GM19463 (cell line): ENCODE results near the gene CCDC18.
"Not testable (repeated sequence)": the region's sequence is repeated elsewhere in the genome, so short reads cannot be mapped to it uniquely, and the experiment has no call there.

ENCODE experiments used
- ATAC-seq: cut with Tn5 transposase; IDR thresholded peaks from one replicate; pipeline ENCODE4 v1.9.1; 2021; ENCODE audit warnings: mild to moderate bottlenecking, moderate library complexity; ENCODE audit not compliant: unreplicated experiment

Gene CCDC18

GRCh38 chr1:93174638-93175037 lies 5.9 kb upstream of the CCDC18 start:
- ATAC-seq: not testable (repeated sequence)

DNA sequence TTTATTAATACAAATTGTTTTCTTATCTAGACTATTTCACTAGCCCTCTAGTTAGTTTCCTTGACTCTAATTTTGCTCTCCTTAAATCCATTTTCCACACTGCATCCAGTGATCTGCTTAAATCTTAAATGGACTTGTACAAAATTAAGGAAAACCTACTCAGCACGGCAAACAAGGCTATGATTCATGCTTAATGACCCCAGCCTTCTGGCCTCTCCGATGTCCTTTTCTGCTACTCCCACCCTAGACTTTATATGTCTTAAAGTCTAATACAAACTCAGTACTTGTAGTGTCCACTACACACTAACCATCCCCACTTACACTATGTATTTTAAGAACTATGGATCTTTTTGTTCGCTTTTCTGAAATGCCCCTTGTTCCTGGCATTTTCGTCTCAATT lies 2.5 kb upstream of the CCDC18 start:
- ATAC-seq: no peak

DNA sequence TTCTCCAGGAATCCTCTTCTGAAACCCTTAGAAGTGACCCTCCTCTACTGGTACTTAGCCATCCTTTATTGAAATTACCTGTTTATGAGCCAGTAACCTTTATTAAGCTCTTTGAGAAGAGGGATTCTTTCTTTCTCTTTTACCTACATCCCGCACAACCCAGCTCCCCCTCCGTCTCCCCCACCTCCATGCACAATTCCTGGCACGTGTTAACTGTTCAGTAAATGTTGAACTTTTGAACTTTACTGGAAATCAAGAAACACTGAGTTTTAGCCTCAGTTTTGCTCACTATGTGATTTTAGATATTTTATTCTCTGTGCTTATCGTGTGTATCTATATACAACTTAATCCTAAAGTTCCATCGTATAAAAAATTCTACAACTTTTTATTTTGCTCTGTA lies 2.1 kb upstream of the CCDC18 start:
- no peak for ATAC-seq

DNA sequence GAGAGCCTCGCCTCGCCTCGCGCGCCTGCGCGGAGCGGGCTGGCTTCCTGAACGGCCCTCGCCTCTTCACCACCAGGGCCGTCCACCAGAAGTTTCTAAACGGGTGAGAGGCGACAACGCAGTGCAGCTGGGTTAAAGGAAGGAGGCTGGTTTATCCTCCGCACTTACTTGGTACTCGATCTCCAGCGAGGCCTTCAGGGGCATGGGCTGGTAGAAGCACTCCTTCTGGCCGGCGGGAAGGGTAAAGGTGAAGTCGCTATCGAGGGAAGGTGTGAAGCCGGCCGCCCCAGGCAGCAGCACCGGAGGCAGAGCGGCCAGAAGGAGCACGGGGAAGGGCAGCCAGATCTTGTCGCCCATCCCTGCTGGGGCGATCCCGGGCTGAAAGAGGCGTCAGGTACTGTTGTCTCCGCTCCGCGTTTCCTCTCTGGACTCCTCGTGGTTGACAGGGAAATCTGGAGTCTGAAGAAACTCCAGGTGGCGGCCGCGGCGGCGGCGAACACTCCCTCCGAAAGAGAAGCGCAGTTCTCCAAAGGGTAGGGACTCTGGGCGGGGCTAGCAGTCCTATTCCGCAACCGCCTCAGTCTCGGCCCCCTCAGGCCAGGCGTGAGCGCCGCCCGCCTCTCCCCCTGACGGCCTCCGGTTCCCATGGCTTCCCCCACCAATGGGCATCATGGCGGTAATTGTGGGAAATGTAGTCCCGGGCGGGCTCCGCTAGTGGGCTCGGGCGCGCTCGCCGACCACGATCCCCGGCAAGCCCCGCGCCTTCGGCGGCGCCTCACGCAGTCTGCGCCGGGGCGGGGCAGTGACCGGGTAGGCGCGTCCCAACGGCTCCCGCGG lies 420 bp upstream of the CCDC18 start, which contains the start of gene TMED5:
Gene TMED5, minus strand, starts transcription at position 528 of the 837 bp plus-strand sequence. Its CDS starts 171 bp downstream, at position 357.
- peak; percentile 86 for ATAC-seq

DNA sequence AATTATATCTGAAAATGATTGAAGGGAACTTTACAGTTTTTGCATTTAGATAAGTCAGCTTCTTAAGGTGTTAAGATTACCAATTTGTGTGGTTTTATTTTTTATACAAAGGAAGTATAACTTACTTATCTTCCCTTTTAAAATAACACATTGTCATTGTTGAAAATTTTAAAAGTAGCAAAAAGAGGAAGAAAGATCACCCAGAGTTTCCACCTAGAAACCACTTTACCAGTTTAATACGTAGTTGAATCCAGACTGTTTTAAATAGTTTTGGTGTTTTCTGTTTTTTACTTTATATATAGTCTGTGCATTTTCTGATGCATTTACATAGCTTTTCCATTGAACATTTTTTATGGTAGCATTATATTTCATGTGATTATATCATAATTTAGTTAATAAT lies 6.1 kb downstream of the CCDC18 start:
- ATAC-seq: no peak

GRCh38 chr1:93190432-93190831 lies 9.9 kb downstream of the CCDC18 start:
- no peak for ATAC-seq

GRCh38 chr1:93194231-93194990 lies 13.9 kb downstream of the CCDC18 start:
- ATAC-seq: no peak

DNA sequence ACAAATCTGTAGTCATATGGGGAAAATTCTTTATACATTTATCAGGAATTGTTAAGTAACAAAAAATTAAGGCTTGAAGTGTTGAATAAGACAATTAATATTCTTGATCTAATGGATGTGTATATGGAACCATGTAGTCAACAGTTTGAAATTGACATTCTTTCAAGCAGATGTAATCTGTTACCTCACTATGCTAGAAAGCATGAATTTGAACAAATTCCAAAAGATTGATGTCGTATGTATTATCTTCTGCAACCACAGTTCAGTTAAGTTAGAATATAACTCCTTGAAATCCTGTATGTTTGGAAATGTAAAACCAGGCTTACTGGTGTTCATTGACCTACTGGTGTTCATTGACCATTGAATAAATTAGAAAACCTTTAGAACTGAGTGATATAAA lies 16.1 kb downstream of the CCDC18 start:
- ATAC-seq: no peak

DNA sequence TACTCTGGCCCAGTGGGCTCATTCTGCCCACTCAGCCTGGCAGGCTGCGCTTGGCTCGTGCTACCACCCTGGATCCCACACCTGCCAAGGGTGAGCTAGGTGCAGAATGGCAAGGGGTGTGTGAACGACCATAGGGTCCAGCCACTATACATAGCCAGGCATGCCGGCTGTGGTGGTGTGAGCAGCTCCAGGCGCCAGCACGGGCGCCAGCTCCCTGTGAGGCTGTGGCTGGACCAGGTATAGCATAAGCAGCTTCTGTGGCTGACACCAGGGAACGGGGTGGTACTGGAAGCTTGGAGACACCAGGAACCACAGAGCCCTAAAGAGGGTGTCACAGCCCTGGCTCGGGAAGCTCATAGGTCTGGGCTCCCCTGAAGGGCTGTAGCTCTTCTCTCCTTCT lies 18.6 kb downstream of the CCDC18 start:
- ATAC-seq: no peak

DNA sequence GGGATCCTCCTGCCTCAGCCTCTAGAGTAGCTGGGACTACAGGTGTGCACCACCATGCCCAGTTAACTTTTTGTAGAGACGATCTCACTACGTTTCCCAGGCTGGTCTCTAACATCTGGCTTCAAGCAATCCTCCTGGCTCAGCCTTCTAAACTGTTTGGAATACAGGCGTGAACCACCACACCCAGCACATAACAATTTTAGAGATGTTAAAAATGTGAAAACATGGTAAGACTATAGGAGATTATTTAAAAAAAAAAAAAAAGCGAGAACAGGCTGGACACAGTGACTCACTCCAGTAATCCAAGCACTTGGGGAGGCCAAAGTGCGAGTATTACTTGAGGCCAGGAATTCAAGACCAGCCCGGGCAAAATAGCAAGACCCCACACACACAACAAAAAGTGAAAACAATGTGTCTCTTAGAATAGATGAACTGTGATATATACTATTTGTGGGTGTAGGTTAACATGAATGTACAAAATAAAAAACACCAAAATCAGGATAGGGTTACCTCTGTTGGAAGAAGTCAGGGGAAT lies 19.6 kb downstream of the CCDC18 start:
- no peak for ATAC-seq

DNA sequence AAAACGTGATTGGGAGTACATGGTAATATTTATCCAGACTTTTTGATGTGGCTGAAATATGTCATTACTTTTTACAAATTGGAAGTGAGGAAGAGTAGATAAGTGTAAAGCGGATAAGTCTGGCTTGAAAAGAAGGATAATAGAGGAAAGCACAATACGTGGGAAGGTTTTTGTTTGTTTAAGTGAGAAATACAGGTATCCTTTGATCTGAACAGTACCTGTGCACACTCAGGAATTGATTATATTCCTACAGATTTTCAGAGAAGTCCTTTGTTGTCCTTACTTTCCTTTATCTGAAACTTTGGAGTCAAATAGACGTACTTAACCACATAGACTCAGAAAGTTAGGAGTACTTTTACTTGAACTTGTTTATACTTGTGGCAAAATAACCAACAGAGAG lies 20.2 kb downstream of the CCDC18 start:
- no peak for ATAC-seq

GRCh38 chr1:93205892-93206566 lies 25.5 kb downstream of the CCDC18 start:
- no peak for ATAC-seq

- no peak for ATAC-seq
Measured at GRCh38 chr1:93206567-93206954, 26.0 kb downstream of the CCDC18 start.

DNA sequence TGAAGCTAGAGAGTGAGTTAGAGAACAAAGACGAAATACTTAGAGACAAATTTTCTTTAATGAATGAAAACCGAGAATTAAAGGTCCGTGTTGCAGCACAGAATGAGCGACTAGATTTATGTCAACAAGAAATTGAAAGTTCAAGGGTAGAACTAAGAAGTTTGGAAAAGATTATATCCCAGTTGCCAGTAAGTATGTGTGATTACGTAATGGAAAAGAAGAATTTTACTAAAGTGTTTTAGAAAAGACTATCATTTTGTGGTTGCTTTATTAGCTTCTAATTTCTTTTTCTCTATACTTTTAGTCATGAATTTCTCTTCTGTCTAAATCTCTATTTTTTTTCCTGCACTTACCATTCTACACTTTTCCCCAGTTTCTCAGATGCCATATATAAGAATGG lies 26.7 kb downstream of the CCDC18 start:
- no peak for ATAC-seq

DNA sequence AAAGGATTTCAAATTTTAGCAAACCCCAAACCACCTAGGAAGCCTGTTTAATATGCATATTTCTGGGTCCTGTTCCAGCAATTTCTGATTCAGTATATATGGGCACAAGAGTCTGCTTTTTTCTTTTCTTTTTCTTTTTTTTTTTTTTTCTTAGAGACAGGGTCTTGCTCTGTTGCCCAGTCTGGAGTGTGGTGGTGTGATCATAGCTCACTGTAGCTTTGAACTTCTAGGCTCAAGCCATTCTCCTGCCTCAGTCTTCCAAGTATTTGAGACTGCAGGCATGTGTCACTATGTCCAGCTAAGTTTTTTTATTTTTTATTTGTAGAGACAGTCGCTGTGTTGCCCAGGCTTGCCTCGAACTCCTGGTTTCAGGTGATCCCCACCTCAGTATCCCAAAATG lies 34.8 kb downstream of the CCDC18 start:
- no peak for ATAC-seq

GRCh38 chr1:93219443-93219842 lies 38.9 kb downstream of the CCDC18 start:
- peak; percentile 83 for ATAC-seq

GRCh38 chr1:93220716-93221115 lies 40.2 kb downstream of the CCDC18 start:
- not testable (repeated sequence) for ATAC-seq

DNA sequence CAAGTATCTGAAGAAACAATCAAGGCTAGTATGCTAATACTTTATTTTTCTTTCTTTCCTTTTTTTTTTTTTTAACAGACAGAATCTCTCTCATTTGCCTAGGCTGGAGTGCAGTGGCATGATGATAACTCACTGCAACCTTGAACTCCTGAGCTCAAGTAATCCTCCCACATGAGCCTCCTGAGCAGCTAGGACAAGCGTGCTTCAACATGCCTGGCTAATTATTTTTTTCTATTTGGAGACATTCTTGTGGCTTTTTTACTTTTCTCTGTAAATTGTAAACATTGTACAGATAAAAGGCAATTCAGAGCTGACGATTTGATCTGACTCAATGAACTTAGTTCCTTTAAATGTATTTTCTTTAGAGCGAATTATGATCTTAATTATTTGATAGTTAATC lies 41.4 kb downstream of the CCDC18 start:
- no peak for ATAC-seq

DNA sequence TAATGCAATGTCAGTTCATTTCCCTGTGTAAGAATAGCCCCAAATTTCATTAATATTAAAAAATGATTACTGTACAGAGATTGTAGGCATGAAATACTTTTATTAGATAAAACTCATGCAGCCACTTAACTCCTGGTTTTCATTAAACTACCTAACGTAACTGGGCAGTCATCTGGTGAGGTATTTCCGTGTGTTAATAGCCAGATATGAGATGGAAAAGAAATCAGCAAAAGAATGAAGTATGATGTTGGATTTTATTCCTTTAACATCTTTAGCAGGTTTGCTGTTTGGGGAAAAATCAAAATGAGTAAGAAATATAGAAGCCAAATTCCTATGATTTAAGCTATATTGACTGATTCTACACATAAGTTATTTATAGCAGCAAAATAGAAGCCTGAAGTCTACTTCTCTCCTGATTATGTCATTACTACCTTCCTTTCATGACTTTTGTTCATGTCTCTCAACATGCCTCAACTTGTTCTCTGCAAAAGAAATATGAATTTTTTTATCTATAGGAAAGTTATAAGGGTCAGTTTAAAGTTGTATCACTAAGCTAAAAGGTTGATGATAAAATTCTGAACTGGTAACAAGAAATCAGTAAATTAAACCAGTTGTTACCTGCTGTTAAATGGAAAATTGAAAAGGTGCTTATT lies 42.6 kb downstream of the CCDC18 start:
- no peak for ATAC-seq

DNA sequence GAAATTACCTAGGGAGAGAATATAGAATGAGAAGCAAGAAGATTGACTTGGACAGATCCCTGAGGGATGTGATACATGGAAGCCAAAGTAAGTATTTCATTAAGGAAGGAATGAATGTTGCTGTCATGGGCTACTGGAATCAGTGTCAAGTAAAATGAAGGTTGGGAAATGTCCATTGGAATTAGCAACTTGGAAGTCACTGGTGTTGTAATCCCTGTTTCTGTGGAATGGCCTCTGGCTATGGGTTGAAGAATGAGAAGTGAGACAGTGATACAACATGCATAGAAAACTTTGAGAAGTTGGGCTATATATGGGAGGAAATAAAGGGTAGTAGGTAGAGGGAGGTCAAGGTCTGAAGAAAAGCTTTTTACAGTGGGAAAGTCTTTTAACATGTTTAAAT lies 54.7 kb downstream of the CCDC18 start:
- no peak for ATAC-seq

- no peak for ATAC-seq
Measured at GRCh38 chr1:93237021-93237420, 56.5 kb downstream of the CCDC18 start.
